Epithelial cell of proximal tubule (primary cell): Measurements from ENCODE around the gene FAM131B. TPM values are rescaled to one million over a fixed set of nuclear protein-coding genes. Genes with fewer than 3 reads are reported as not detected.

Experiments used
- DNase-seq: peaks from one replicate; pipeline ENCODE4 v3.0.0-alpha.2; 2011; ENCODE audit warnings: low read depth
- H3K4me3 ChIP-seq: 2 replicates; pipeline ENCODE4 v1.5.1; 2011; ENCODE audit warnings: low read depth, mild to moderate bottlenecking, low read length
- total RNA-seq: library from RNA; depleted of rRNA; stranded (reverse); fragments of >200 nt; gene quantifications from 2 replicates; pipeline ENCODE4 v1.2.3, GENCODE V29; 2015
- TF ChIP-seq, protein P1 (sequence below): conservative IDR thresholded peaks from 2 replicates; pipeline ENCODE4 v1.5.1; 2012; ENCODE audit warnings: low read depth, mild to moderate bottlenecking, low read length

FAM131B gene
- total RNA-seq: 0.29 and 1.5 TPM in 2 replicates

DNA sequence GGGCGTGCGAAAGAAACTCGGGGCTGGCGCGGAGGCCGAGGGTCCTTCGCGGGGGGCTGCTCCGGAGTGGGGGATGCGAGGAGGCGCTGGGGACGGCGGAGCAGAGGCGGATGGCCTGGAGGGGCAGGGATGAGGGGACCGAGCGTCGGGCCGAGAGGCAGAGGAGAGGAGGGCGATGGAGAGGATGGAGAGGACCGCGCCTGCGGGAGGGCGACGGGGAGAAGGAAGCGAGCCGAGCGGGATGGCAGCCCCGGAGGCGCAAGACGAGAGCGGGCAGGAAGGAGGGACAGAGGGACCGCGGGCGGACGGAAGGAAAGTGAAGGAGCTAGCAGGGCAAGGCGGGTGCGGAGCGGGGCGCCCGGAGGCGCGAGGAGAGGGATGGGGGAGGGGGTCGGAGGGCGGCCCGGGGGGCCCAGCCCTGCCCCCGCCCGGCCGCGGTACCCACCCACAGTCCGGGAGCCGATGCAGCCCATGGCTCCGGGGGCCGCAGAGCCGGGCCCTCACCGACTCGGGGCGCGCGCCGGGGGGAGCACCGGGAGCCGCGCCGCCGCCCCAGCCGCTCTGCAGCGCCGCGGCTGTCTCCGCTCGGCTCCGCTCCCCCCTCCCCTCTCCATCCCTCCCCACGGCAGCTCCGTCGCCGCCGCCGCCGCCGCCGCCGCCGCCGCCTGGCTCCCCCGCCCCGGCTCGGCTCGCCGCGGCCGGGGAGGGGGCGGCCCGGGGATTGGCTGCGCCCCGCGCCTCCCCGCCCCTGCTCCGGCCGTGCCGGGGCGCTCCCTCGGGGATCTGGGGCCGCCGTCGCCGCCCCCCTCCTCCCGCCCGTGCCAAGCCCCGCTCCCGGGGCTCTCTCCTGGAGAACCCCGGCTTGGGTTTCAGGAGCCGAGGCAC is at the start of gene FAM131B:
Gene FAM131B (minus strand): TSS at position 583 of the 885 bp plus-strand sequence. CDS start 110 bp downstream, at position 473.
- DNase-seq: no peak
- TF ChIP-seq, protein P1, sequence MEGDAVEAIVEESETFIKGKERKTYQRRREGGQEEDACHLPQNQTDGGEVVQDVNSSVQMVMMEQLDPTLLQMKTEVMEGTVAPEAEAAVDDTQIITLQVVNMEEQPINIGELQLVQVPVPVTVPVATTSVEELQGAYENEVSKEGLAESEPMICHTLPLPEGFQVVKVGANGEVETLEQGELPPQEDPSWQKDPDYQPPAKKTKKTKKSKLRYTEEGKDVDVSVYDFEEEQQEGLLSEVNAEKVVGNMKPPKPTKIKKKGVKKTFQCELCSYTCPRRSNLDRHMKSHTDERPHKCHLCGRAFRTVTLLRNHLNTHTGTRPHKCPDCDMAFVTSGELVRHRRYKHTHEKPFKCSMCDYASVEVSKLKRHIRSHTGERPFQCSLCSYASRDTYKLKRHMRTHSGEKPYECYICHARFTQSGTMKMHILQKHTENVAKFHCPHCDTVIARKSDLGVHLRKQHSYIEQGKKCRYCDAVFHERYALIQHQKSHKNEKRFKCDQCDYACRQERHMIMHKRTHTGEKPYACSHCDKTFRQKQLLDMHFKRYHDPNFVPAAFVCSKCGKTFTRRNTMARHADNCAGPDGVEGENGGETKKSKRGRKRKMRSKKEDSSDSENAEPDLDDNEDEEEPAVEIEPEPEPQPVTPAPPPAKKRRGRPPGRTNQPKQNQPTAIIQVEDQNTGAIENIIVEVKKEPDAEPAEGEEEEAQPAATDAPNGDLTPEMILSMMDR: no peak
- peak within 1 kb of the TSS; percentile 41 for H3K4me3 ChIP-seq

DNA sequence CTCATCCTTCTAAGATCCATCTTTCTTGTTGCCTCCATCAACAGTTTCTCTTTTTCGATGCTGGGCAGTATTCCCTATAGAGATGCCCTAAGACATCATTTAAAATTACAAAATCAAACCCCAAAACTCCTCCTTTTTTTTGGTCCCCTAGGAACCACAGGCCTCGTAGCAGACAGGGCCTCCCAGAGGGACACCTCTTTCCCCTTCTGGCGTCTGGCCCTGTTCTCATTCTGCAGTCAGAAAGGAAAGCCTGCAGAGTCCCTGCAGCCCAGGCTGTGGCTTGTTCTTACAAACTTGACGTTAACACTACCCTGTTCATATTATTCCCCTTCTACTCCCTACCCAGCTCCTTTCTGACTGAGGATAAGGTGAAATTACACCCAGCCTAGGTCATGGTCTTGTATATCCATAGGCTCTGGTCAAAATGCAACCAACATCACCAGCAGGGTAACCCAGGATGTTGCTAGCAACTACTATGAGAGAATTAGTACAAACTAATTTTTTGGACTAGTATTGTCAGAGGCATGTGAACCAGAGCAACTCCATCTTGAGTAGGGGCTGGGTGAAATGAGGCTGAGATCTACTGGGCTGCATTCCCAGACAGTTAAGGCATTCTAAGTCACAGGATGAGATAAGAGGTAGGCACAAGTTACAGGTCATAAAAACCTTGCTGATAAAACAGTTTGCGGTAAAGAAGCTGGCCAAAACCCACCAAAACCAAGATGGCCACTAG is 49.6 kb upstream of the FAM131B start:
- TF ChIP-seq, protein P1: no peak
- no peak for DNase-seq
- H3K4me3 ChIP-seq: no peak overlapping the region

DNA sequence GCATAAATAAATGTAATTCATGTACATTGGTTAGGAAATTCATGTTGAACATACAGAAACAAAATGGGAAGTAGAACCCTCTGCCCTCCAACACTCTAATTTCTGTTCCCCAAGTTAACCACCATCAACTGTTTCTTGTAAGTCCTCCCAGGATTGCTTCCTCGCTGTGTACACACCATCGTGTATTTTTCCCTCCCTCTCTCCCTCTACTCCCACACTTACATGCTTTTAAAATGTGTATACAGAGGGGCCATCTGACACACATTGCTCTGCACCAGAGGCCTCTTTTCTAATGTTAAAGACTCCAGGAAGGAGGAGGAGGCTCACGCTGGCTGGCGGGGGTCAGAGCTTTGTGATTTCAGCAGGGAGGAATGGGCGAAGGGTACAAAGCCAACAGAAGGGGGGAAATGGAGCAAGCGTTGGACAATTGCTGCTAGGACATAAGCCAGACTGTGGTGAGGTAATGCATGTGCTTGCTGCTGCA is 48.0 kb upstream of the FAM131B start:
- TF ChIP-seq, protein P1: no peak
- DNase-seq: no peak
- no peak overlapping the region for H3K4me3 ChIP-seq

DNA sequence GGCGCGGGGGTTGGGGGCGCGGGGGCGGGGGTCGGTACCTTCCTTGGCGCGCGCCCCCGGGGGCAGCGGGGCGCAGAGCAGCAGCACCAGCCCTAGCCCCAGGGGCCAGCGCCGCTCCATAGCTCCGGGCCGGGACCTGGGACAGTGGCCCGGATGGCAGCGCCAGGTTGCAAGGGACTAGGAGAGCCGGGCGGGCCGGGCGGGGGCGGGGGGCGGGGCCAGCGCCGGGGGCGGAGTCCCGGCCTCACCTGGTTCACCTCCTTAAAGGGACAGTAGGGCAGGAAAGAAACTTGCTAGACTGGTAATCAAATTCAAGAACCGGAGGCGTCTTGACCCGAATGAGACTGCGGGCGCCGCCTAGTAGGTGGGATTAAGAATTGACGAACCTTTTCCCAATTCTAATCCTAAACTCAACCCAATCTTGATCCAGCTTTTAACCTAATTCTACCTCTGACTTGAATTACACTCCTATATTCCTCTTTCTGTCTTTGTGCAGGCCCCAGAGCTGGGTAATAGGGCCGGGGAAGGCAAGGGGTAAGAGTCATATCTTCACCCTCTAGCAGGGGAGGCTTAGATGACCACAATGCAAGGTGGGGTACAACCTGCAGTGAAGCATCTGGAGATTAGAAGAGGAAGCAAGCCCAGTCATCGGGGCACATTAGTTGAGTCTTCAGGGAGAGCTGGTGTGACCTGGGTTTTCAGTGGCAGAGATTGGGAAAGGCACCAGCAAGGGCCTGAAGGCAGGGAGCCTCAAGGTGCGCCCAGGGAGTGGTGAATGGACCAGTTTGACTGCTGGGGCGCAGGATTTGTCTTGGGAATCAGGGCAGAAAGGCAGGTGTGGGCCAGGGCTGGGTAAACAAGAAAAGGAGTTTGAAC is 46.4 kb upstream of the FAM131B start, which contains the start of gene EPHA1:
Gene EPHA1 (minus strand): TSS at position 171 of the 876 bp plus-strand sequence. CDS start 51 bp downstream, at position 120.
- peak within 1 kb of the TSS; percentile 37 for H3K4me3 ChIP-seq
- TF ChIP-seq, protein P1: peak; percentile 38
- no peak for DNase-seq

DNA sequence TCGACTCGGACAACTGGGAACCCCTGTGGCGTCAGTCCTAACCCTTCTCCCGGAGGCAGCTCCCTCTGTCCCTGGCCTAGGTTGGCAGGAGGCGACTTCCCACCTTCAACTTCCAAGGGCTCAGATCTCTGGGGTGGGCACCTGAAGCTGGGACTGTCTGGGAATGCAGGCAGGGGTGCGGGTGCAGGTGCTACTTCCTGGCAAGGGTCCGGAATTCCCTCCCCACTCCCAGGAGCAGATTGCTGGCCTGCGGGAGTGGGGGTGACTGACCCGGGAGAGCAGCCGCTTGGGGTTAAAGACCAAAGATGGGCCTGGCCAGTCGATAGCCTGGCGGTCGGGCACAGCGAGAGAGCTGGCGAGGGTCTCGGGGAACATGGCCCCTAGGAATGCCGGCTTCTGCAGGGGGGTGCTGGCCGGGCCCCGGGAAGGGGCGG is 45.8 kb upstream of the FAM131B start:
- TF ChIP-seq, protein P1: no peak

More for the DNA sequence above, 45.8 kb upstream of the FAM131B start:
- peak overlapping the region; percentile 30 for H3K4me3 ChIP-seq
- DNase-seq: no peak
